Activated CD4-positive, alpha-beta T cell treated with anti-CD3 and anti-CD28 coated beads, Interleukin-2, Interleukin-6, amounts not matched to agents 100 ng/mL and 50 ng/mL, durations not matched to agents 16 hours and 8 hours (primary cell): ENCODE data around the gene R3HDM1.
"Not testable (repeated sequence)": the region's sequence is repeated elsewhere in the genome, so short reads cannot be mapped to it uniquely, and the experiment has no call there.

ENCODE experiments used
- DNase-seq: peaks from one replicate; pipeline ENCODE4 v3.0.0-alpha.2; 2020

Gene R3HDM1

GRCh38 chr2:135581282-135581681 is 50.0 kb downstream of the R3HDM1 start:
- DNase-seq: no peak

DNA sequence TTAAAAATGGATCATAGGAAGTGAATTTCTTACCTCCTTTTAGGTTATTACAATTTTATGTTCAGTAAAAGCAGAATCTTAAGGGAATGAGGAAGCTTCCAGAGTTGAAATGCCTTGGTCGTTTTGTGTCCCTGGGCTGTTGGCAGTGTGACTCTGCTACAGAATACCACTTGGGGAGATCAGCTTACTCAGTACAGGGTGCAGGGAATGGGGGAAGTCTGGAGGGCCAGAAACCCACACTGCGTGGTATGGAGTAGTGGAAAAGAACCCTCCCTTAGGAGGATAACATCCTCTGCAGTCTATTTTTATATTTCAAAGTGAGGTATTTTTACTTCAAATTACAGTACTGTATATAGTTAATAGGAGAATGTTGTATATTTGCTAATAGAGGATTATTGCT is 51.1 kb downstream of the R3HDM1 start:
- no peak for DNase-seq

DNA sequence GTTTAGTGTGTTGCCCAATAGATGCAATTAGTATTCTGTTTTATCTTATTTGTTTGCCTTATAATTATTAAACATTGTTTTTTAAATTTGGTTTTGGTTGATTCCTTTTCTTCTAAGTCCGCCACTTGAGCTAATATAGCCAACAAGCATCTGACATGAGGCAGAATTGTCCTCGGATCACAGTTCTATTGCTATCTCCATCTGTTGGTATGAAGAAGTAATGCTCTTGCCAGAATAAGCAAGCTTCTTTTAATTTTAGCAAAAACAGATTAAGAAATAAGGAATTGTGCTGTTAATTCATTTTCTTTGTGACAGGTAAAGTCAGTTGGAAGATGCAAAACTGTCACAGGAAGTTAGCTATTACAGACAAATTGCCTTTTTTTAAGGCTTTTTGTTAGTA is 54.3 kb downstream of the R3HDM1 start:
- no peak for DNase-seq

GRCh38 chr2:135586148-135586547 is 54.9 kb downstream of the R3HDM1 start:
- no peak for DNase-seq

GRCh38 chr2:135587958-135588357 is 56.7 kb downstream of the R3HDM1 start:
- no peak for DNase-seq

GRCh38 chr2:135590619-135591260 is 59.5 kb downstream of the R3HDM1 start:
- DNase-seq: no peak

- DNase-seq: no peak
Observed at GRCh38 chr2:135600915-135601314, 69.6 kb downstream of the R3HDM1 start.

GRCh38 chr2:135603543-135603942 is 72.3 kb downstream of the R3HDM1 start:
- no peak for DNase-seq

- no peak for DNase-seq
Observed at GRCh38 chr2:135607561-135607960, 76.3 kb downstream of the R3HDM1 start.

DNA sequence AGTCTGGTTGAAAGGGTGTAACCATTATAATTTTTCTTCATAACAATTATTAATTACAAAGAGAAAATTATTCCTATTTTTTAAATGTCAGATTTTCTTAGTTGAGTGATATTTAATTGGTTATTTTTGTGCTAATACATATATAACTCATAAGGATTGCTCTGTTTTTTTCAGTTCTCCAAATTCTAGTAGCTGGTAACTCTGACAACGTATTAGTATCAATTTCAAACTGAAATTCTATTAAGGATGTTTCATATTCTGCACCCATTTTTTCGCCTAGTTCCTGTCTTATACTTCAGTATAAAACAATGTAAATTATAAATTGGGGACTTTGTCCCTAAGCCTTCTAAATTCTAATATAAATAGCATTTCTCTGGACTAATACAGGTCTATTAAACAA is 81.0 kb downstream of the R3HDM1 start:
- DNase-seq: no peak

DNA sequence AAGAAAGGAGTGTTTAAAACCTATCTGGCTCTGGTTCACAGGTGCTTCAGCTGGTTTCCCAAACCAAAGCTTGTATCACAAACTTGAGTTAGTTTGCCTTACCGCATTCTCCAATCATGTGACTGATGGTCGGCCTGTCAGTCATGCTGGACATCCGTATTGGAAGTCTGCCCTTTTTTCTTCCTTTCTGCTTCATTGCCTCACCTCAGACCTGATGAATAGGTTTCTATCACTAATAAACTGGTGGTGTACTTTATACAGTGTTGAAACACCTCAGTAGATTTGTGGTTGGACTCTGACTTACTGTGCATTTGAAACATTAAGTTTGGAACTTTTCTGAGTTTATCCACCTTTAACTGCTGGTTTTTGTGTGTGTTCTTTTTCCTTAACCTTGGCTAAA is 84.1 kb downstream of the R3HDM1 start:
- DNase-seq: no peak

GRCh38 chr2:135617501-135618015 is 86.3 kb downstream of the R3HDM1 start:
- DNase-seq: no peak

GRCh38 chr2:135620198-135620597 is 88.9 kb downstream of the R3HDM1 start:
- peak; percentile 53 for DNase-seq

GRCh38 chr2:135629520-135629919 is 98.2 kb downstream of the R3HDM1 start:
- no peak for DNase-seq

DNA sequence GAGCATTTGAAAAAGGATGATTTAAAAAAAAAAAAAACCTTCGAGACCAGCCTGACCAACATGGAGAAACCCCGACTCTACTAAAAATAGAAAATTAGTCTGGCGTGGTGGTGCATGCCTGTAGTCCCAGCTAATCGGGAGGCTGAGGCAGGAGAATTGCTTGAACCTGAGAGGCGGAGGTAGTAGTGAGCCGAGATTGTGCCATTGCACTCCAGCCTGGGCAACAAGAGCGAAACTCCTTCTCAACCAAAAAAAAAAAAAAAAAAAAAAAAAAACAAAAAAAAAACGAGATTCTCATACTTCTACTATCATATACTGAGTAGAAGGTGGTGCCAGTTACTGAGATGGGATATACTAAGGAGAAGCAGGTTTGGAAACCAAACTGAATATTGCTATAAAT is 98.8 kb downstream of the R3HDM1 start:
- DNase-seq: not testable (repeated sequence)

GRCh38 chr2:135630488-135630887 is 99.2 kb downstream of the R3HDM1 start:
- no peak for DNase-seq

- DNase-seq: no peak
Observed at GRCh38 chr2:135633582-135633981, 102.3 kb downstream of the R3HDM1 start.

- no peak for DNase-seq
Observed at GRCh38 chr2:135635212-135635835, 104.0 kb downstream of the R3HDM1 start.

GRCh38 chr2:135636982-135637381 is 105.7 kb downstream of the R3HDM1 start:
- no peak for DNase-seq

DNA sequence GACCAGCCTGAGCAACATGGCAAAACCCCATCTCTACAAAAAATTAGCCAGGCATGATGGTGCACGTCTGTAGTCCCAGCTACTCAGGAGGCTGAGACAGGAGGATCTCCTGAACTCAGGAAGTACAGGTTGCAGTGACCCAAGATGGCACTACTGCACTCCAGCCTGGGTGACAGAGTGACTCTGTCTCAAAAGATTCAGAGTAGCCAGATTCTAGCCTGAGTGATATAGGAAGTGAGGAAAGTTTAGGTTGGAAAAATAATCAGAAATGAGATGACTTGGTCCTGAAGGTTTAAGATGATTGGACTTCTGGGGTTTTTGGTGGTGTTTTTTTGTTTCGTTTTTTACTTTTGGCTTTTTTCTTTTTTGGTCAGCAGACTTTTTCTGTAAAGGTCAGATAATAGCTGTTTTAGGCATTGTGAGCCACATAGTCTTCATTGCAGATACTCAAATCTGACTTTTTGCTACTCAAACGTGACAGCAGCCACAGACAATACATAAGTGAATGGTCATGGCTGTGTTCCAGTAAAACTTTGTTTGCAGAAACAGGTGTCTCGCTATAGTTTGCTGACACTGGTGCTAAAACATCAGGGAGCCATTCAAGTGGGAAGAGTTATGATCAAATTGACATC is 106.3 kb downstream of the R3HDM1 start:
- peak; percentile 29 for DNase-seq

DNA sequence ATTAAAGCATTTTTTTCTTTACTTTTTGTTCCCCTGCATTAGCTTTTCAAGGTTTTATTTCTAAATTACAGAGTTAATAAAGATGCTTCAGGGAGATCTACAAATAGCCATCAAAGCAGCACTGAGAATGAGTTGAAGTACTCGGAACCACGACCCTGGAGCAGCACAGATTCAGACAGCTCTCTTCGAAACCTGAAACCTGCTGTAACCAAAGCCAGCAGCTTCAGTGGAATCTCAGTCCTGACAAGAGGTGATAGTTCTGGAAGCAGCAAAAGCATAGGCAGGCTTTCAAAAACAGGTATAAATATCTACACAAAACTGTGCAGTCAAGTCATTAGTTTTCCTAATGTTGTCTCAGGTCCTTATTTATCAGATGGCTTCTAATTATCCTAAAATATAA is 107.5 kb downstream of the R3HDM1 start:
- DNase-seq: no peak

GRCh38 chr2:135641156-135642068 is 110.1 kb downstream of the R3HDM1 start:
- no peak for DNase-seq
